ENCODE results near the gene TIAM2. TPM values are rescaled to one million over a fixed set of nuclear protein-coding genes. Genes with fewer than 3 reads are reported as not detected.
"Not testable (repeated sequence)": the region's sequence is repeated elsewhere in the genome, so short reads cannot be mapped to it uniquely, and the experiment has no call there.

Gene TIAM2
- total and polyA plus RNA-seq, 9 donors: 9.1 to 15.6 (median 10.3) TPM

- DNase-seq: no peak
- Histone ChIP-seq H3K4me3 (no peak overlapping the region), H3K27me3 (no peaks in the 10 kb centered on the region), H3K4me1 (ENCODE audit: insufficient read depth) (no peaks in the 10 kb centered on the region), H3K36me3 (no peaks in the 10 kb centered on the region), H3K9me3 (no peaks in the 10 kb centered on the region), H3K27ac (no peak overlapping the region)
- intact Hi-C loops (cut with DNase I): loop anchor here in 1 of 4 donors (5.0 kb wide), 1 partner anchor 167 kb away; no protein-coding TSS in a partner anchor
- 80 to 85% (median 84%) methylated on average over 12 of the region's 12 CpGs for WGBS, 3 donors
- TF ChIP-seq POLR2A (IDR thresholded peaks at IDR 0.05) (no peak), CTCF (IDR thresholded peaks at IDR 0.05) (no peak), EP300 (IDR thresholded peaks at IDR 0.05) (no peak)
Measured at GRCh38 chr6:155223646-155224451, 228.7 kb downstream of the TIAM2 start.

- intact Hi-C loops (cut with DNase I): loop anchor here in 1 of 4 donors (5.0 kb wide), 1 partner anchor 167 kb away; no protein-coding TSS in a partner anchor
- WGBS, 3 donors: 93 to 96% (median 95%) methylated on average over 7 of the region's 7 CpGs
Measured at GRCh38 chr6:155224618-155225017, 229.5 kb downstream of the TIAM2 start.

GRCh38 chr6:155227046-155227445 is 231.9 kb downstream of the TIAM2 start:
- no peak for DNase-seq
- no peaks in the 10 kb centered on the region for H3K4me1 ChIP-seq (ENCODE audit: insufficient read depth)
- no peak overlapping the region for H3K27ac ChIP-seq
- no peaks in the 10 kb centered on the region for H3K36me3 ChIP-seq
- intact Hi-C loops (cut with DNase I): no loop called here
- H3K4me3 ChIP-seq: no peak overlapping the region
- 91 to 97% (median 92%) methylated on average over 4 of the region's 4 CpGs for WGBS, 3 donors
- no peaks in the 10 kb centered on the region for H3K9me3 ChIP-seq
- TF ChIP-seq POLR2A (IDR thresholded peaks at IDR 0.05) (no peak), CTCF (IDR thresholded peaks at IDR 0.05) (no peak), EP300 (IDR thresholded peaks at IDR 0.05) (no peak)
- H3K27me3 ChIP-seq: no peaks in the 10 kb centered on the region

More at GRCh38 chr6:155224618-155225017, 229.5 kb downstream of the TIAM2 start:
- no peak for DNase-seq
- Histone ChIP-seq H3K36me3 (no peaks in the 10 kb centered on the region), H3K4me1 (ENCODE audit: insufficient read depth) (no peaks in the 10 kb centered on the region), H3K27ac (no peak overlapping the region), H3K4me3 (no peak overlapping the region), H3K9me3 (no peaks in the 10 kb centered on the region), H3K27me3 (no peaks in the 10 kb centered on the region)
- TF ChIP-seq POLR2A (IDR thresholded peaks at IDR 0.05) (no peak), EP300 (IDR thresholded peaks at IDR 0.05) (no peak), CTCF (IDR thresholded peaks at IDR 0.05) (no peak)

GRCh38 chr6:155228546-155229166 is 233.5 kb downstream of the TIAM2 start:
- H3K9me3 ChIP-seq: no peaks in the 10 kb centered on the region
- TF ChIP-seq EP300 (IDR thresholded peaks at IDR 0.05) (no peak), POLR2A (IDR thresholded peaks at IDR 0.05) (no peak), CTCF (IDR thresholded peaks at IDR 0.05) (no peak)
- no peaks in the 10 kb centered on the region for H3K27me3 ChIP-seq
- H3K36me3 ChIP-seq: no peaks in the 10 kb centered on the region
- intact Hi-C loops (cut with DNase I): no loop called here
- 38 to 46% (median 39%) methylated on average over 13 of the region's 13 CpGs for WGBS, 3 donors
- no peak for DNase-seq
- no peak overlapping the region for H3K27ac ChIP-seq
- H3K4me1 ChIP-seq (ENCODE audit: insufficient read depth): no peaks in the 10 kb centered on the region
- no peak overlapping the region for H3K4me3 ChIP-seq

- H3K36me3 ChIP-seq; H3K27me3 ChIP-seq; H3K4me3 ChIP-seq; DNase-seq; H3K9me3 ChIP-seq; H3K4me1 ChIP-seq (ENCODE audit: insufficient read depth); intact Hi-C loops (cut with DNase I); H3K27ac ChIP-seq: not testable (repeated sequence)
- 84 to 93% (median 92%) methylated on average over 4 of the region's 4 CpGs for WGBS, 3 donors
Measured at GRCh38 chr6:155230975-155231374, 235.9 kb downstream of the TIAM2 start.

All from ovary (tissue), 9 donors.